K562 (cell line): ENCODE data around the gene GIPR. TPM values are rescaled to one million over a fixed set of nuclear protein-coding genes. Genes with fewer than 3 reads are reported as not detected.

Experiments used
- CREB3 ChIP-seq: fragments of 450-650 bp; conservative IDR thresholded peaks from 2 replicates; pipeline ENCODE4 v1.6.1; 2016; ENCODE audit warnings: missing genetic modification characterization, low read depth, mild to moderate bottlenecking, missing compliant biosample characterization, moderate library complexity
- E4F1 ChIP-seq: fragments of 250-450 bp; sonication (Bioruptor Pico); IDR thresholded peaks from 2 replicates; pipeline ENCODE4 v1.5.0; 2021; ENCODE audit warnings: mild to moderate bottlenecking, borderline replicate concordance
- ELF4 ChIP-seq: fragments of 450-650 bp; formaldehyde crosslinking; IDR thresholded peaks from 2 replicates; pipeline ENCODE4 v1.4.0; 2022; ENCODE audit warnings: missing genetic modification characterization
- FOXK2 ChIP-seq, 2 experiments: fragments of 450-650 bp; IDR thresholded peaks in 1 of 2; conservative IDR thresholded peaks in 1 of 2; 2 replicates each; pipeline ENCODE4 v1.6.1; 2016; ENCODE audit warnings: low read depth in 2 of 2, mild to moderate bottlenecking in 1 of 2
- HCFC1 ChIP-seq: IDR thresholded peaks from 2 replicates; pipeline ENCODE4 v1.6.1; 2012; ENCODE audit warnings: low read depth, low read length, improper control_type of control experiment
- KAT8 ChIP-seq: fragments of 450-650 bp; IDR thresholded peaks from 2 replicates; pipeline ENCODE4 v1.6.1; 2016; ENCODE audit warnings: low read depth, mild to moderate bottlenecking
- MBD2 ChIP-seq: sonication (generic); IDR thresholded peaks from 2 replicates; pipeline ENCODE4 v1.6.1; 2016; ENCODE audit warnings: low read depth, borderline replicate concordance
- NEUROD1 ChIP-seq: fragments of 150-350 bp; IDR thresholded peaks from 2 replicates; pipeline ENCODE4 v1.6.1; 2014; ENCODE audit warnings: borderline replicate concordance, low read length, low read depth; ENCODE audit not compliant: partially characterized antibody
- POLR2AphosphoS2 ChIP-seq: IDR thresholded peaks from 2 replicates; pipeline ENCODE4 v1.6.1; 2012; ENCODE audit warnings: low read length, improper control_type of control experiment
- SIRT6 ChIP-seq: IDR thresholded peaks from one replicate; pipeline ENCODE4 v1.6.1; 2012; ENCODE audit warnings: low read depth, mild to moderate bottlenecking, control low read depth, inconsistent platforms, low read length, moderate library complexity
- SMC3 ChIP-seq: conservative IDR thresholded peaks from 2 replicates; pipeline ENCODE4 v1.6.1; 2011; ENCODE audit warnings: low read depth, low read length, improper control_type of control experiment; ENCODE audit not compliant: insufficient read depth
- SPI1 ChIP-seq: IDR thresholded peaks from 2 replicates; pipeline ENCODE4 v1.6.1; 2011; ENCODE audit warnings: low read depth, low read length, control low read depth, borderline replicate concordance
- TEAD2 ChIP-seq: fragments of 450-650 bp; IDR thresholded peaks from 2 replicates; pipeline ENCODE4 v1.6.1; 2016; ENCODE audit warnings: missing genetic modification characterization, control low read depth, missing compliant biosample characterization
- XRCC5 ChIP-seq: fragments of 200-400 bp; formaldehyde crosslinking; IDR thresholded peaks from 2 replicates; pipeline ENCODE4 v1.6.1; 2017; ENCODE audit warnings: low read depth, mild to moderate bottlenecking, low read length
- ZFP36 ChIP-seq: fragments of 150-350 bp; IDR thresholded peaks from 2 replicates; pipeline ENCODE4 v1.6.1; 2018; ENCODE audit warnings: low read length, low read depth; ENCODE audit not compliant: partially characterized antibody
- ZFX ChIP-seq: sonication (generic); formaldehyde crosslinking; IDR thresholded peaks from 2 replicates; pipeline ENCODE4 v1.8.0; 2022; ENCODE audit warnings: mild to moderate bottlenecking, missing genetic modification reagents, moderate library complexity
- ZKSCAN8 ChIP-seq: fragments of 200-800 bp; sonication (Bioruptor generic); IDR thresholded peaks from 2 replicates; pipeline ENCODE4 v1.6.1; 2016; ENCODE audit warnings: missing genetic modification characterization, missing compliant biosample characterization
- ZNF282 ChIP-seq: sonication (generic); formaldehyde crosslinking; IDR thresholded peaks from 2 replicates; pipeline ENCODE4 v1.8.1; 2023; ENCODE audit warnings: missing genetic modification reagents
- ZNF311 ChIP-seq: fragments of 250-450 bp; sonication (Bioruptor Pico); IDR thresholded peaks from 2 replicates; pipeline ENCODE4 v1.4.0; 2020; ENCODE audit warnings: mild to moderate bottlenecking, moderate library complexity
- ZNF431 ChIP-seq: sonication (generic); formaldehyde crosslinking; IDR thresholded peaks from 2 replicates; pipeline ENCODE4 v1.8.0; 2022; ENCODE audit warnings: mild to moderate bottlenecking, missing genetic modification reagents
- polyA plus RNA-seq, 8 experiments: library from polyadenylated mRNA; depleted of rRNA in 4 of 8; stranded (reverse) in 5 of 8; unstranded in 3 of 8; fragments of >200 nt; fragmentation: Nextera tagmentation in 2 of 8; fragmentation: Illumina TruSeq in 1 of 8; extraction: Ambion mirVana in 2 of 8; extraction: Trizol in 1 of 8; gene quantifications; 2 replicates each; pipeline versions ENCODE4 v1.2.1 to v1.2.3, GENCODE V29; 2011 to 2014; ENCODE audit warnings: inconsistent platforms in 1 of 8, missing spikeins in 1 of 8
- total RNA-seq, 7 experiments: library from RNA; depleted of rRNA in 6 of 7; stranded (reverse); fragments of >200 nt in 6 of 7; fragmentation: Illumina TruSeq in 2 of 7; extraction: Trizol in 2 of 7; gene quantifications; 2 replicates each; pipeline versions ENCODE4 v1.2.1 to v1.2.3, GENCODE V29; 2011 to 2021; ENCODE audit warnings: low replicate concordance in 1 of 7
- TF ChIP-seq, protein P1 (sequence below): fragments of 250-450 bp; sonication (Bioruptor Pico); IDR thresholded peaks from 2 replicates; pipeline ENCODE4 v1.5.0; 2020; ENCODE audit warnings: mild to moderate bottlenecking, borderline replicate concordance
- TF ChIP-seq, protein P2 (sequence below): fragments of 200-800 bp; sonication (Bioruptor generic); IDR thresholded peaks from 2 replicates; pipeline ENCODE4 v1.6.1; 2017; ENCODE audit warnings: missing genetic modification characterization, missing compliant biosample characterization

Gene GIPR
- total and polyA plus RNA-seq, 9 of the 15 experiments (the other 6 are each of a cell fraction or from before 2014, with no cell fraction given), result 2.2 to 26.8 (median 12.7) TPM

DNA sequence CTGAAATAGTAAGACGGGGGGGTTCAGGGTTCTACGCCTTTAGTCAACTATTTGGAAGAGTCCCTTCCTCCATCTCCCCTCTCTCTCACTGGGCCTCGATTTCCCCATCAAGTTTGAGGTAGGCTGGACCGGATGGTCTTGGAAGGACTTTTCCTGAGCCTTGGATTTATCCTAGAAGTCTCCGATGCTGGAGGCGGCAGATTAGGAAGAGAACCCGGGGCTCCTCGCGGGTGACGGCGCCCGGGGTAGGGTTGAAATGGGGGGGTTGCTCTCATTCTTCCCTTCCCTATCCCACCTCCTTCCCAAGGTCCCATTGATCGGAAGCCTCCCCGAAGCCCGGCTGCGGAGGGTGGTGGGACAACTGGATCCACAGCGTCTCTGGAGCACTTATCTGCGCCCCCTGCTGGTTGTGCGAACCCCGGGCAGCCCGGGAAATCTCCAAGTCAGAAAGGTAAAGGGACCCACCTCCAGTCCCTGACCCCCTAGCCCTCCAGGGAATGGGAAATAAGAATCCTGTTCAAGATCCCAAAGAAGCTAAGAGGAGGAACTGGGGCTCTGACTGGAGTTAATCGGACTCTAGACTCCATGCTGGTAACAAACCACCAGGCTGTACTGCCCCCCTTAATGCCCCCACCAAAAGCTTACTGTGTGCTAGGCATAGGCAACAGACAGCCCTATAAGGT lies 25.2 kb downstream of the GIPR start (continued):
- TF ChIP-seq E4F1 (CRISPR knock-in tag) (no peak), ZFP36 (no peak), CREB3 (no peak), ELF4 (no peak), MBD2 (no peak), TEAD2 (tag) (no peak), HCFC1 (no peak), ZKSCAN8 (no peak), SIRT6 (no peak), ZFX (CRISPR knock-in tag) (no peak), POLR2AphosphoS2 (no peak), SMC3 (peak; percentile 62), KAT8 (no peak), SPI1 (no peak), FOXK2 (conservative IDR thresholded peaks at IDR 0.05 in 1 of 2, IDR thresholded peaks at IDR 0.05 in 1 of 2; ENCODE audit: low read depth in 2 of 2) (no peak), NEUROD1 (no peak), ZNF311 (CRISPR knock-in tag) (no peak), ZNF431 (CRISPR knock-in tag) (no peak), ZNF282 (no peak), XRCC5 (peak; percentile 90)
- TF ChIP-seq, protein P1, sequence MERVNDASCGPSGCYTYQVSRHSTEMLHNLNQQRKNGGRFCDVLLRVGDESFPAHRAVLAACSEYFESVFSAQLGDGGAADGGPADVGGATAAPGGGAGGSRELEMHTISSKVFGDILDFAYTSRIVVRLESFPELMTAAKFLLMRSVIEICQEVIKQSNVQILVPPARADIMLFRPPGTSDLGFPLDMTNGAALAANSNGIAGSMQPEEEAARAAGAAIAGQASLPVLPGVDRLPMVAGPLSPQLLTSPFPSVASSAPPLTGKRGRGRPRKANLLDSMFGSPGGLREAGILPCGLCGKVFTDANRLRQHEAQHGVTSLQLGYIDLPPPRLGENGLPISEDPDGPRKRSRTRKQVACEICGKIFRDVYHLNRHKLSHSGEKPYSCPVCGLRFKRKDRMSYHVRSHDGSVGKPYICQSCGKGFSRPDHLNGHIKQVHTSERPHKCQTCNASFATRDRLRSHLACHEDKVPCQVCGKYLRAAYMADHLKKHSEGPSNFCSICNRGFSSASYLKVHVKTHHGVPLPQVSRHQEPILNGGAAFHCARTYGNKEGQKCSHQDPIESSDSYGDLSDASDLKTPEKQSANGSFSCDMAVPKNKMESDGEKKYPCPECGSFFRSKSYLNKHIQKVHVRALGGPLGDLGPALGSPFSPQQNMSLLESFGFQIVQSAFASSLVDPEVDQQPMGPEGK (CRISPR knock-in tag), result no peak
- TF ChIP-seq, protein P2, sequence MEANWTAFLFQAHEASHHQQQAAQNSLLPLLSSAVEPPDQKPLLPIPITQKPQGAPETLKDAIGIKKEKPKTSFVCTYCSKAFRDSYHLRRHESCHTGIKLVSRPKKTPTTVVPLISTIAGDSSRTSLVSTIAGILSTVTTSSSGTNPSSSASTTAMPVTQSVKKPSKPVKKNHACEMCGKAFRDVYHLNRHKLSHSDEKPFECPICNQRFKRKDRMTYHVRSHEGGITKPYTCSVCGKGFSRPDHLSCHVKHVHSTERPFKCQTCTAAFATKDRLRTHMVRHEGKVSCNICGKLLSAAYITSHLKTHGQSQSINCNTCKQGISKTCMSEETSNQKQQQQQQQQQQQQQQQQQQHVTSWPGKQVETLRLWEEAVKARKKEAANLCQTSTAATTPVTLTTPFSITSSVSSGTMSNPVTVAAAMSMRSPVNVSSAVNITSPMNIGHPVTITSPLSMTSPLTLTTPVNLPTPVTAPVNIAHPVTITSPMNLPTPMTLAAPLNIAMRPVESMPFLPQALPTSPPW (CRISPR knock-in tag), result peak; percentile 76
